HTR-8/SVneo (cell line): ENCODE results near the gene SETD7.

Experiments used
- DNase-seq: peaks from one replicate; pipeline ENCODE4 v3.0.0; 2011; ENCODE audit warnings: low spot score, mixed read lengths; ENCODE audit not compliant: insufficient read length
- FAIRE-seq: peaks from 2 replicates; lab custom pipeline; 2011; peaks lifted over from hg19 to GRCh38; lab: Jason Lieb, UNC

Gene SETD7

DNA sequence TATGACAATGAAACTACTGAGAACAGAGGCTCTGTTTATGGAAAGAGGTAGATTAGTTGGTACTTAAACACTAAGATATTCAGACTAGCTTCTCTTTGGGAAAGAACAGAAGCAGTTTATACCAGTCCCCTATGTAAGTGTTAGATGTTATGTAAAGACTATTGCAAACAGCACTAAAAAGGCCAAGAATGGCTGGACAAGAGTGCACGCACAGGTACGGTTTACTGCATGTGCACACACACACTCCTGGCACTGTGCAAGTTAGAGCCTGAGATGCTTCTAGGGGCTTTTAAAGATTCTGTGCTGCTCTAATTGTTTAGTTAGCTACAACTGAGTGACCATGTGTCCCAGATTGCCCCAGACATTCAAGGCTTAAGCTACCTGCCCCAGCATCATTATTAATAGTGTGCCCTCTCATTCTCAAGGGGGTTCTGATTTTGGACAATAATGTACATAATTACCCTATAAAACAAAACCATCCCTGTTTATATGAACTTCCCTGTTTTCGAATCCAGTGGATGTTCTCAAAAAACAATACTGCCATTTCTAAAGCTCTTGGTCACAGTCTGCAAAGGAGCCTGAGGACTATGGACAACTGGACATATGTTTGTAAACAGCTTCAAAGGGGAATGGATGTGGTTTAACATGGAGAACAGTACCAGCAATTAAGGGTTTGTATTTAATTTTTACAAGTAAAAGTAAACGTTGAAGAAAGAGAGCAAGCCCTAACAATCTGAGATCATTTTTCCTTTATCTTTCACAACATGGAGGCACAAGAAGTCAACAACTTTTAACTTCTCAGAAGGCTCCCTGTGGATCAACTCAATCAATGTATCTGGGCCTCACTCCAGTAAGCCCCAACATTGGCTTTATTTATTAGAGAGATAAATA is 2.0 kb downstream of the SETD7 start:
- FAIRE-seq = no peak
- DNase-seq = no peak

- FAIRE-seq (no peak), DNase-seq (no peak)
These were observed 3.3 kb downstream of the SETD7 start for GRCh38 chr4:139552517-139553307.

GRCh38 chr4:139550724-139551429 is 5.1 kb downstream of the SETD7 start:
- FAIRE-seq = no peak
- DNase-seq = no peak

DNA sequence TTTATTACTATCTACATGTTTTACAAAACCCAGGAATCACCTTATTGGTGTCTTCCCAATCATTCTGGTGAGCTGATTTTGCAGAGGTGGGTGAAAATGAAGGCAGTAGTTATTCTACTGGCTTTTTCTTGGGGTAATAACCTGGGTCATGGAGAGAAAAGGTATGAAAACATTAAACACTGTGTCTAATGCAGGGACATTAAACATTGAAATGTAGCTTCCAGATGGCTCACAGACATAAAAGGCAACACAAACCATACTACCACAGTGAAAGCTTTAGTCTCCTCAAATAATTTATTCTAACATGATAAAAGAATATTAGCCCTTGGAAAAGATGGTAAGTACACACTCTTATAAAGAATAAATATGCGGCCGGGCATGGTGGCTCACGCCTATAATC is 8.0 kb downstream of the SETD7 start:
- no peak for DNase-seq
- no peak for FAIRE-seq

DNA sequence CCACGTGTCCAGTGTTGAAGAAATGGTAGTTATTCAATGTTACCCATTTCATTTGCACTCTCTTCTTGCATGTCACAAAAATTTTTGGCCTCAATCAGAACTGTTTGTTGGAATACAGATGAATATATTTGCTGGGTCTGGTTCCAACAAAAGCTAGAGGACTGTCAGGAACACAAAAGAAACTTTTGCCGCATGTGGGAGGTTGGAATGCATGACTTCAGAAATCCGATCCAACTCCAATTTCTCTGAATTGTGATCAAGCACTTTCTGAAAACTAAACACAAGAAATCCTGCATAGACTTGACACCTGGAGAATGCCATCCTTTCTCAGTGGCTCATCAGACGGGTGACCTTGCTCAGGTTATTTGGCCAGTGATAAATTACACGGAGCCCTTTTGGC is 15.4 kb downstream of the SETD7 start:
- DNase-seq = no peak
- FAIRE-seq = no peak

GRCh38 chr4:139540161-139540560 is 15.9 kb downstream of the SETD7 start:
- FAIRE-seq = no peak
- no peak for DNase-seq

DNA sequence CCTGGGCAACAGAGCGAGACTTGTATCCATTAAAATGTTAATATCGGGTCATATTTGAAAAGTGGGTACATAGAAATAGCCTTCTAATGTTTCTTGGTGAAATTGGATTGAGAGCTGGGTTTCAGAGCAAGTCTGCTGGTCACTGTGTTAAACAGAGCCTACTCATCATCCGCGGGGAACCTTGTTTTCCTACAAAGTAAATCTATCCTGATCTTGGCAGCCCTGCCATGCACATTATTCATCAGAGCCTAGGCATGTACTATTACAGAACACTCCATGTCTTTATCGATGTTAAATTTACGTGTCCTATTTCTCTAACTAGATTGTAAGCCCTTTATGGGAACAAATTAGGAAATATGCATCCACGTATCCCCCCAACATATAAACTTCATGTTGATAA is 18.7 kb downstream of the SETD7 start:
- FAIRE-seq = no peak
- no peak for DNase-seq

GRCh38 chr4:139535871-139536234 is 20.2 kb downstream of the SETD7 start:
- FAIRE-seq = no peak
- DNase-seq = no peak

DNA sequence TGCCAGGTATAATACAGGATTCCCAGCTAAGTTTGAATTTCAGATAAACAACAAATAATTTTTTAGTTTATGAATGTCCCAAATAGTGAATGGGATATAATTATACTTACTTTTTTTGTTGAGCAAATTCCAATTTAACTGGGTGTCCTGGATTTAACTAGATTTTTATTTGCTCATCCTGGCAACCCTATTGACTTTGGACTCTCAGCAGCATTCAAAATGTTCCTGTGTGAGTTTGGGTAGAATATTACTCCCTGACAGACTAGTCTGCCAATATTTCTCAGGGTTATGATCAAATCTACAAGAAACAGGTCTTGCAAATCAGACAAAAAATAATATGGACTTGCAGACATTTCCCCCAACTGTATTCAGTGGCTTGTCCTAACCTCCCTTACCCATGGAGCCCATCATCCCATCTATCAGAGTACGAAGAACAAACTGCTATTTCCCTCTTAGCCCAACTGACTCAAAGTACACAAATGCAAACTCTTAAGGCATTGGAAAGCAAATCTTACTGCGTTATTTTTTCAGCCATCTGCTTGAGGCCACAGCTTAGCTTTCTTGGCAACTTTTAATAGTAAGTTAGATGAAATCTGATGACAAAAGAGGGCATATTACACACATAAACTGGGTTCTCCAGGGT is 20.7 kb downstream of the SETD7 start:
- DNase-seq = no peak
- no peak for FAIRE-seq

- FAIRE-seq = peak; percentile 52
- no peak for DNase-seq
These were observed 21.6 kb downstream of the SETD7 start for GRCh38 chr4:139534287-139534950.

DNA sequence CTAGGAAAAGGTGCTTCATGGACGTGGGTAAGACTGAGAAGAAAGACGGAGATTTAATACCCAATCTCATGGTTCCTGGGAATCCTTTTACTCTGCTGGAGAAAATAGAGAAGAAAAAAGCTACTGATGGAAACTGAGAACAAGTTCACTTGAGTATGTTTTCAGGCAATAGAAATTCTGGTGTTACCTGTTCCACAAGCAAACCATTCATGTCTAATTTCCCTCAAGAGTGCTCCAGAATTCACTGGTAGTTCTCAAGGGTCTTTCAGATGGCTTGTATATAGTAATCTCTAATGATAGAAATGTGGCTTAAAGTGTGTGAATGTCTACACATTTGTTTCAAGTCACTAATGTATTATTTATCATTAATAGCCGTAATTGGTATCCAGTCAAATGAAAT is 22.5 kb downstream of the SETD7 start:
- DNase-seq (no peak), FAIRE-seq (no peak)

GRCh38 chr4:139532947-139533346 is 23.1 kb downstream of the SETD7 start:
- DNase-seq = no peak
- FAIRE-seq = no peak

DNA sequence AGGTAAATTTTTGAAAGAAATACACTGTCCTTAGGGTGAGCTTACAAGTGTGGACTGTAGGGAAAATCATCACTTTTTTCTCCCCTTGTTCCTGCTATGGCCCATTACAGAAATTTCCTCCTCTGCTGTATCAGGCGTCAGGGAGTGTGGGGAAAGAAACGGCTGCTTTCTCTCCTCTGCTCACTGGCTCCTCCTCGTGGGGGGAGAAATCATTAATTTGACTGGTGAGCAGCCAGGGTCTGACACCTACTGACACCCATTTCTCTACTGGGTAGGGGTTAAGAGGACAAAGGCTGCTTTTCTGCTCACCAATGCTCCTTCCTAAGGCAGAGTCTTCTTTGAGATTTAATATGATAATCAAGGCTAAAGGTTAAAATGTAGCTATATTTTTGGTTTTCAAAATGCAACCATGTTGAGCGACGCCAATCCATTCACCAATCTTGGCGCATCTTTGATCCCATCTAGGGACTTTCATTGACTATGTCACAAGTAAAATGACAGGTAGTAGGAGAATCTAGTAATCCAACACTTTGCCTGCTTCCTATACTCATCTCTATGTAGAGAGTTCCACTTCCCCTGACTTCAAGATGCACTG is 25.1 kb downstream of the SETD7 start:
- peak; percentile 65 for DNase-seq
- FAIRE-seq = peak; percentile 67

DNA sequence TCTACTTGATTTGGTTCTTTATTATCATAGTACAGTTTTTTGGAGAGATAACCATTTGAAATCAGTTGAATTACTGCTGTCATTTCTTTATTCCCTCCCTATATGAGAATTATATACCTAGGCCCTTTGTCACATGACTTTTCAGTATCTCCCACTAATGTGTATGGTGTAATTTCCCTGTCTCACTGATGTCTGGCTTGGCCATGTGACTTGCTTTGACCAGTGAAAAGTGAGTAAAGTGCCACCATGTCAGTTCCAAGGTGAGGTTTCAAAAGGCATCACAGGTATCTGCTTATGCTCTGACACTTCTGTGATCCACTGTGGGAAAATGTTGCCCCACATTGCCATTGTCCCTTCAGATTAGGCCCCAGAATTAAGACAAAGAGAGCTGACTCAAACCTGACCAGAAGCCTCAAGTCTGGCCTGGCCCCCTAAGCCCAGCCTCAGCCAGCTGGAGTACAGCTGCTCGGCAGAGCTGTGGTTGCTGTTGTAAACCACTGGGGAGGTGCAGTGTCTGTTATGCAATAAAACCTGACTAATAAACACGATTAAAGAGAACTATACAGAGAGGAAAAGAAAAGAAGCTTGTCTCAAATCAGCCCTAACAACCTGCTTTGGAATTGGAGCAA is 27.5 kb downstream of the SETD7 start:
- FAIRE-seq = peak; percentile 36

GRCh38 chr4:139526928-139527327 is 29.1 kb downstream of the SETD7 start:
- DNase-seq = no peak
- FAIRE-seq = peak; percentile 4

More for the DNA sequence above, 27.5 kb downstream of the SETD7 start:
- no peak for DNase-seq

GRCh38 chr4:139525414-139525813 is 30.6 kb downstream of the SETD7 start:
- FAIRE-seq = no peak
- DNase-seq = no peak

DNA sequence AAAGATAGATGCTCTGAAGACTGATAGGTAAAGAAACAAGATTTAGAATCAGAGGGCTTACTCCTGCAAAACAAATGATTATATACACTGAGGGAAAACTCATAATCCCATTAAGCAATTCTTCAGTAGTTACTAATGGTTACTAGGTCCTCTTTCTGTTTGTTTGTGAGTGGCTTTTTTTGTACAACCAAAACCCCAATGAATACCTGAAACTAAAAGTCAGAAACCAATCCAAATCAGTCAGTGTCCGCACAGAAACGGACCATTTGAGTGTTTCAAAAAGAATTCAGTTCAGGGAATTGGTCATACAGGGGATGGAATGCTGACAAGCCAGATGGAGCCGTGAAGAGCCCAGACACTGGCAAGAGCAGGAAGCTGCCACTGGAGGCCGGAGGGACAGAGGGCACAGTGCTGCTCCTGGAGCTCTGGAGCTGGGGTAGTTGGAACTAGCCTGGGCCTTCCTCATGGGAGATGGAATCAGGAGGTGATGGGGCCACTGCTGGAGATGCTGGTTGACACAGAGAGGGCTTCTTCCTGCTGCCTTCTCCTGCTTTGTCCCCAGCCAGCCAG is 31.9 kb downstream of the SETD7 start:
- DNase-seq (no peak), FAIRE-seq (no peak)

- no peak for DNase-seq
- no peak for FAIRE-seq
These were observed 32.9 kb downstream of the SETD7 start for GRCh38 chr4:139523076-139523475.

- no peak for DNase-seq
These were observed 33.6 kb downstream of the SETD7 start for GRCh38 chr4:139522457-139522856.

More at GRCh38 chr4:139522457-139522856, 33.6 kb downstream of the SETD7 start:
- FAIRE-seq = no peak
